Suprapubic skin (tissue), 3 donors: ENCODE measurements around the gene SPON2.

Source experiments
- CTCF ChIP-seq, 2 donors: fragments of 200-600 bp in 1 of 2; fragments of 450-650 bp in 1 of 2; sonication (generic) in 1 of 2; IDR thresholded peaks; one replicate each; pipeline ENCODE4 v1.5.1; 2016 to 2019; ENCODE audit warnings: antibody characterized with exemption in 2 of 2, mild to moderate bottlenecking in 1 of 2, moderate library complexity in 1 of 2
- EP300 ChIP-seq: sonication (generic); formaldehyde crosslinking; IDR thresholded peaks from one replicate; pipeline ENCODE4 v1.6.1; 2017; ENCODE audit warnings: antibody characterized with exemption

DNA sequence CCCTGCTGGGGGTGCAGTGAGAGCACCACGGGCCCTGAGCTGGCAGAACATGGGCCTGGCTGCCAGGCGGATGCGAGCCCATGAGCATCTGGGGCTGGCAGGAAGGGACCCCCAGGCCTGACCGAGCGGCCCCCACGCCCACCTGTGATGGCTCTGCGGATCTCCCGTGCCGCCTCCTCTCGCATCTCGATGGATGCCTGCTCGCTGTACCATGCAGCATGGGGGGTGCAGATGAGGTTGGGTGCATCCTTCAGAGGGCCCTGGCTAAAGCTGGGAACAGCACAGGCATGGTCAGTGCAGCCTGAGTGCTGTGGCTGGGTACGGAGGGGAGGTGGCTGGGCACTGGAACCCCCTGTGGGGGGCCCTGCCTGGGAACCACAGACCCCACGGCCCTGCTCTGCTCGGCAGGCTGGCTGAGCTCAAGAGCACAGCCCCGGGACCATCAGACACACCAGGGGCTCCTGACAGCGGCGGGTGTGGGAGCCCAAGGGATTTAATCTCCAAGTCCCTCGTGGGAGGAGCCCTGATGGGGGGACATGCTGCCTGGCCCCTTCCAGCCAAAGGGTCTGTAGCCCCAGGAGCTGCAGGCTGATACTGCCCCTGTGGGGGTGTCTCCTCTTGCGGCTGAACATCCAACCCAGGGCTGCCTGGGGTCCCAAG lies 41.1 kb upstream of the SPON2 start:
- TF ChIP-seq CTCF (IDR thresholded peaks at IDR 0.05) (no peak), EP300 (no peak)
